ENCODE results near the gene R3HDM2. TPM values are rescaled to one million over a fixed set of nuclear protein-coding genes. Genes with fewer than 3 reads are reported as not detected.

The R3HDM2 gene
- total RNA-seq, 1 experiment from 2014 or later: 45.4 TPM

DNA sequence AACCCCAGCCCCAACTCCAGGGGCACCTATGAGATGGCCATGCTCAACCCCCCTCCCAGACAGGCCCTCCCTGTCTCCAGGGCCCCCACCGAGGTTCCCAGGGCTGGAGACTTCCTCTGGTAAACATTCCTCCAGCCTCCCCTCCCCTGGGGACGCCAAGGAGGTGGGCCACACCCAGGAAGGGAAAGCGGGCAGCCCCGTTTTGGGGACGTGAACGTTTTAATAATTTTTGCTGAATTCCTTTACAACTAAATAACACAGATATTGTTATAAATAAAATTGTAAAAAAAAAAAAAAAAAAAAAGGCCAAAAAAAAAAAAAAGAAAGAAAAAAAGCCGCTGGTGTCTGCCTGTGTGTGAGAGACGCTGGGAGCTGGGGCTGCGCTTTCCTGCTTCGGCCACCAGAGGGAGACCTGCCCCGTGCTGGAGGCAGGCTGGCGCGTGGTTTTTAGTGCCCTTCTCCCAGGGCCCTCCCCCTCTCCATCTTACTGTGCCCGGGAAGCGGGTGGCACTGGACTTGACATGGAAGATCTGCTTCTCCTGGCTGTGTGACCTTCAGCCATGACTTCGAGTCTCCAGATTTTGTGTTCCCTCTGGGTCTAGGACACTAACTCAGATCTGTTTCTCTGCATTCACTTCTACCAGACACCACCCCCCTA, 217.7 kb downstream of the R3HDM2 start (continued):
- TF ChIP-seq CBX3 (IDR thresholded peaks at IDR 0.05; ENCODE audit: low read depth): no peak
- TF ChIP-seq SRF (IDR thresholded peaks at IDR 0.05; ENCODE audit: low read depth): no peak
- peak; percentile 16; the same call in 1 of the 2 replicates for TF ChIP-seq POLR2AphosphoS5 (IDR thresholded peaks at IDR 0.05; ENCODE audit: low read depth, low read length)
- no peak for TF ChIP-seq EZH2phosphoT487 (IDR thresholded peaks at IDR 0.05; ENCODE audit: borderline replicate concordance)

GRCh38 chr12:57212701-57213057, 218.2 kb downstream of the R3HDM2 start:
- RAD21 ChIA-PET (ENCODE audit: low non-redundant PET in 1 of 2, low total read pairs in 2 of 2, uncharacterized antibody in 2 of 2, unreplicated experiment in 2 of 2): interaction anchor here in 1 of 2 experiments (0.9 to 1.9 kb wide), 2 partner anchors 27 to 30 kb away, joined by 4 to 13 read pairs; no protein-coding TSS in a partner anchor
- no TSS peak for BruUV-seq (replicated peaks)
- Histone ChIP-seq H3K4me1 (ENCODE audit: control insufficient read depth in 1 of 2, insufficient read depth in 2 of 2, low read length in 2 of 2) (peaks cover 17 to 42% of the 10 kb centered on the region in 2 experiments), H3K9ac (ENCODE audit: low read length) (no peak overlapping the region), H3K27me3 (ENCODE audit: insufficient read depth, low read length) (no peaks in the 10 kb centered on the region), H4K20me1 (ENCODE audit: insufficient read depth) (no peaks in the 10 kb centered on the region), H3K79me2 (ENCODE audit: insufficient read depth, low read length) (no peaks in the 10 kb centered on the region), H3K36me3 (ENCODE audit: control insufficient read depth in 1 of 2, insufficient read depth in 2 of 2, low read length in 2 of 2) (no peaks in the 10 kb centered on the region), H3K4me3 (replicated peaks in 1 of 2; ENCODE audit: low read depth in 1 of 2, low read length in 2 of 2) (no peak overlapping the region), H3K27ac (ENCODE audit: low read depth, low read length) (no peak overlapping the region), H3K9me3 (ENCODE audit: control insufficient read depth in 1 of 2, insufficient read depth in 1 of 2, low read depth in 1 of 2, low read length in 2 of 2) (no peaks in the 10 kb centered on the region), H2AFZ (ENCODE audit: low read depth, low read length, poor library complexity, severe bottlenecking) (no peak overlapping the region), H3K4me2 (ENCODE audit: low read length) (no peak overlapping the region), H3K9me2 (ENCODE audit: insufficient read depth) (no peaks in the 10 kb centered on the region)
- intact Hi-C loops (cut with micrococcal nuclease): loop anchor here (1.0 to 2.0 kb wide), 3 partner anchors 27 to 240 kb away; no protein-coding TSS in a partner anchor
- ATAC-seq (no peak), DNase-seq (ENCODE audit: low read depth, low spot score) (no peak)
- TF ChIP-seq SIN3A (IDR thresholded peaks at IDR 0.05; ENCODE audit: low read depth): no peak
- no peak for TF ChIP-seq POLR2A (IDR thresholded peaks at IDR 0.05; ENCODE audit: borderline replicate concordance, extremely low read depth, insufficient read depth, insufficient read length)
- no peak for TF ChIP-seq CTCF (IDR thresholded peaks at IDR 0.05 in 2 of 3, conservative IDR thresholded peaks at IDR 0.05 in 1 of 3; ENCODE audit: borderline replicate concordance in 1 of 3, insufficient read depth in 1 of 3, low read depth in 2 of 3, low read length in 2 of 3)
- TF ChIP-seq, protein P1, sequence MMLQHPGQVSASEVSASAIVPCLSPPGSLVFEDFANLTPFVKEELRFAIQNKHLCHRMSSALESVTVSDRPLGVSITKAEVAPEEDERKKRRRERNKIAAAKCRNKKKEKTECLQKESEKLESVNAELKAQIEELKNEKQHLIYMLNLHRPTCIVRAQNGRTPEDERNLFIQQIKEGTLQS (IDR thresholded peaks at IDR 0.05): no peak
- TF ChIP-seq TCF7L2 (IDR thresholded peaks at IDR 0.05; ENCODE audit: borderline replicate concordance, extremely low read depth, insufficient read depth, insufficient read length): no peak
- no peak for TF ChIP-seq POLR2AphosphoS5 (IDR thresholded peaks at IDR 0.05; ENCODE audit: low read depth, low read length)
- TF ChIP-seq SRF (IDR thresholded peaks at IDR 0.05; ENCODE audit: low read depth): no peak
- TF ChIP-seq EZH2 (IDR thresholded peaks at IDR 0.05): no peak
- TF ChIP-seq EGR1 (IDR thresholded peaks at IDR 0.05; ENCODE audit: low read depth): no peak
- no peak for TF ChIP-seq CBX3 (IDR thresholded peaks at IDR 0.05; ENCODE audit: low read depth)
- no peak for TF ChIP-seq REST (IDR thresholded peaks at IDR 0.05; ENCODE audit: low read depth)
- TF ChIP-seq RAD21 (IDR thresholded peaks at IDR 0.05; ENCODE audit: low read depth): no peak
- TF ChIP-seq, protein P2, sequence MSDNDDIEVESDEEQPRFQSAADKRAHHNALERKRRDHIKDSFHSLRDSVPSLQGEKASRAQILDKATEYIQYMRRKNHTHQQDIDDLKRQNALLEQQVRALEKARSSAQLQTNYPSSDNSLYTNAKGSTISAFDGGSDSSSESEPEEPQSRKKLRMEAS (IDR thresholded peaks at IDR 0.05): no peak
- CTCF ChIA-PET: interaction anchor here (1.0 to 4.2 kb wide), 10 partner anchors 18 to 243 kb away, joined by 3 to 103 read pairs (median 12); partner anchors contain the start of genes INHBE and SHMT2
- POLR2A ChIA-PET: interaction anchor here (1.9 kb wide), 1 partner anchor 30 kb away, joined by 7 read pairs; no protein-coding TSS in a partner anchor

Data from HCT116 (cell line).